Measurements from ENCODE around the gene C1S. TPM values are rescaled to one million over a fixed set of nuclear protein-coding genes. Genes with fewer than 3 reads are reported as not detected.

The C1S gene
- total RNA-seq, 4 donors from 2014 or later: 25.2 to 375 (median 110) TPM

GRCh38 chr12:7092986-7093460 lies 32.5 kb downstream of the C1S start:
- WGBS, 2 donors: 64 to 71% methylated on average over 7 to 8 of the region's 8 CpGs
- H3K27ac ChIP-seq: peak overlapping the region; percentile 77 to 89 (median 82)
- H3K9me3 ChIP-seq: no peaks in the 10 kb centered on the region
- peaks cover 0 to 26% (median 7%) of the 10 kb centered on the region in 3 donors for H3K36me3 ChIP-seq
- TF ChIP-seq POLR2A (IDR thresholded peaks at IDR 0.05) (no peak), CTCF (IDR thresholded peaks at IDR 0.05) (no peak)
- DNase-seq: no peak
- H3K4me1 ChIP-seq: peaks cover 18 to 56% (median 47%) of the 10 kb centered on the region in 3 donors
- no peak overlapping the region for H3K4me3 ChIP-seq
- intact Hi-C loops (cut with DNase I): loop anchor here (5.0 kb wide), 1 partner anchor 36 kb away; no protein-coding TSS in a partner anchor
- H3K27me3 ChIP-seq: no peaks in the 10 kb centered on the region

GRCh38 chr12:7093486-7093885 lies 33.0 kb downstream of the C1S start:
- no peak overlapping the region for H3K4me3 ChIP-seq
- no peak for TF ChIP-seq CTCF (IDR thresholded peaks at IDR 0.05)
- TF ChIP-seq POLR2A (IDR thresholded peaks at IDR 0.05): no peak
- peak overlapping the region in 2 of 4 donors; percentile 40 to 89 for H3K27ac ChIP-seq
- intact Hi-C loops (cut with DNase I): loop anchor here (5.0 kb wide), 1 partner anchor 36 kb away; no protein-coding TSS in a partner anchor
- no peaks in the 10 kb centered on the region for H3K27me3 ChIP-seq
- 57 to 74% methylated on average over 5 of the region's 5 CpGs for WGBS, 2 donors
- H3K36me3 ChIP-seq: peaks cover 0 to 26% (median 3%) of the 10 kb centered on the region in 3 donors
- DNase-seq: no peak
- H3K4me1 ChIP-seq: peaks cover 18 to 56% (median 47%) of the 10 kb centered on the region in 3 donors
- no peaks in the 10 kb centered on the region for H3K9me3 ChIP-seq

GRCh38 chr12:7093892-7094291 lies 33.4 kb downstream of the C1S start:
- H3K27me3 ChIP-seq: no peaks in the 10 kb centered on the region
- whole genome bisulfite sequencing, 2 donors: 50 to 62% methylated on average over 10 of the region's 10 CpGs
- peak overlapping the region in 2 of 4 donors; percentile 40 to 89 for H3K27ac ChIP-seq
- H3K9me3 ChIP-seq: no peaks in the 10 kb centered on the region
- TF ChIP-seq POLR2A (IDR thresholded peaks at IDR 0.05): no peak
- no peak for TF ChIP-seq CTCF (IDR thresholded peaks at IDR 0.05)
- no peak overlapping the region for H3K4me3 ChIP-seq
- H3K36me3 ChIP-seq: peaks cover 0 to 25% (median 0%) of the 10 kb centered on the region in 3 donors
- H3K4me1 ChIP-seq: peaks cover 18 to 54% (median 42%) of the 10 kb centered on the region in 3 donors
- DNase-seq: no peak
- intact Hi-C loops (cut with DNase I): loop anchor here (5.0 kb wide), 1 partner anchor 37 kb away; no protein-coding TSS in a partner anchor

- intact Hi-C loops (cut with DNase I): no loop called here
- Histone ChIP-seq H3K4me3 (no peak overlapping the region), H3K4me1 (peaks cover 3 to 30% (median 20%) of the 10 kb centered on the region in 3 donors), H3K9me3 (no peaks in the 10 kb centered on the region), H3K36me3 (peaks cover 0 to 37% (median 7%) of the 10 kb centered on the region in 3 donors), H3K27ac (no peak overlapping the region), H3K27me3 (no peaks in the 10 kb centered on the region)
- no peak for DNase-seq
- WGBS, 2 donors: 63 to 72% methylated on average over 11 to 16 of the region's 26 CpGs
- TF ChIP-seq CTCF (IDR thresholded peaks at IDR 0.05): no peak
- no peak for TF ChIP-seq POLR2A (IDR thresholded peaks at IDR 0.05)
Observed at GRCh38 chr12:7096006-7096932, 35.8 kb downstream of the C1S start.

- intact Hi-C loops (cut with DNase I): no loop called here
- Histone ChIP-seq H3K27me3 (no peaks in the 10 kb centered on the region), H3K4me3 (no peak overlapping the region), H3K4me1 (peaks cover 3 to 28% (median 13%) of the 10 kb centered on the region in 3 donors), H3K27ac (no peak overlapping the region), H3K36me3 (peaks cover 0 to 44% (median 7%) of the 10 kb centered on the region in 3 donors), H3K9me3 (no peaks in the 10 kb centered on the region)
- TF ChIP-seq CTCF (IDR thresholded peaks at IDR 0.05): no peak
- no peak for TF ChIP-seq POLR2A (IDR thresholded peaks at IDR 0.05)
- 75 to 81% methylated on average over 10 to 16 of the region's 19 CpGs for WGBS, 2 donors
- no peak for DNase-seq
Observed at GRCh38 chr12:7096979-7097378, 36.5 kb downstream of the C1S start.

Data from esophagus squamous epithelium (tissue), 5 donors.